AML-193 (cell line): ENCODE results near the gene ATG14.
"Not testable (repeated sequence)": the region's sequence is repeated elsewhere in the genome, so short reads cannot be mapped to it uniquely, and the experiment has no call there.

ENCODE experiments used
- DNase-seq, 2 experiments: peaks; one replicate each; lab custom pipeline; 2025; lab: John Stamatoyannopoulos, UW

ATG14 gene

GRCh38 chr14:55433880-55434804 lies 22.5 kb upstream of the ATG14 start:
- DNase-seq = no peak

GRCh38 chr14:55432628-55433027 lies 21.0 kb upstream of the ATG14 start:
- no peak for DNase-seq

GRCh38 chr14:55430024-55430690 lies 18.5 kb upstream of the ATG14 start:
- peak; percentile 49 to 63 for DNase-seq

GRCh38 chr14:55427439-55427838 lies 15.8 kb upstream of the ATG14 start:
- no peak for DNase-seq

GRCh38 chr14:55426891-55427290 lies 15.3 kb upstream of the ATG14 start:
- no peak for DNase-seq

- no peak for DNase-seq
Measured at GRCh38 chr14:55425091-55425490, 13.5 kb upstream of the ATG14 start.

GRCh38 chr14:55423969-55424368 lies 12.3 kb upstream of the ATG14 start:
- no peak for DNase-seq

- not testable (repeated sequence) for DNase-seq
Measured at GRCh38 chr14:55422338-55422737, 10.7 kb upstream of the ATG14 start.

- DNase-seq = no peak
Measured at GRCh38 chr14:55419663-55420062, 8.0 kb upstream of the ATG14 start.

GRCh38 chr14:55418411-55418810 lies 6.8 kb upstream of the ATG14 start:
- no peak for DNase-seq

- DNase-seq = no peak
Measured at GRCh38 chr14:55417955-55418354, 6.3 kb upstream of the ATG14 start.

GRCh38 chr14:55416866-55417265 lies 5.2 kb upstream of the ATG14 start:
- peak; percentile 29 to 39 for DNase-seq

- DNase-seq = no peak
Measured at GRCh38 chr14:55414551-55414950, 2.9 kb upstream of the ATG14 start.

- no peak for DNase-seq
Measured at GRCh38 chr14:55412676-55413075, 1.0 kb upstream of the ATG14 start.

- no peak for DNase-seq
Measured at GRCh38 chr14:55410876-55411275, 754 bp downstream of the ATG14 start.

GRCh38 chr14:55404173-55404854 lies 7.3 kb downstream of the ATG14 start:
- no peak for DNase-seq

- no peak for DNase-seq
Measured at GRCh38 chr14:55401751-55402150, 9.9 kb downstream of the ATG14 start.

GRCh38 chr14:55399852-55400251 lies 11.8 kb downstream of the ATG14 start:
- DNase-seq = no peak

GRCh38 chr14:55399183-55399582 lies 12.4 kb downstream of the ATG14 start:
- no peak for DNase-seq

GRCh38 chr14:55398679-55399078 lies 13.0 kb downstream of the ATG14 start:
- no peak for DNase-seq

GRCh38 chr14:55389330-55389729 lies 22.3 kb downstream of the ATG14 start:
- no peak for DNase-seq

GRCh38 chr14:55388160-55388559 lies 23.5 kb downstream of the ATG14 start:
- DNase-seq = no peak

GRCh38 chr14:55387121-55387520 lies 24.5 kb downstream of the ATG14 start:
- DNase-seq = no peak
